CD4-positive, alpha-beta T cell treated with Interferon alpha-2 for 1 hour (primary cell): ENCODE data around the gene SVEP1.
A peak's percentile ranks its signal among the peaks of the same experiment; 100 is the strongest.
"Not testable (repeated sequence)": the region's sequence is repeated elsewhere in the genome, so short reads cannot be mapped to it uniquely, and the experiment has no call there.

ENCODE experiments used
- DNase-seq, 2 donors: peaks; one replicate each; pipeline ENCODE4 v3.0.0-alpha.2; 2020 to 2022

The SVEP1 gene

DNA sequence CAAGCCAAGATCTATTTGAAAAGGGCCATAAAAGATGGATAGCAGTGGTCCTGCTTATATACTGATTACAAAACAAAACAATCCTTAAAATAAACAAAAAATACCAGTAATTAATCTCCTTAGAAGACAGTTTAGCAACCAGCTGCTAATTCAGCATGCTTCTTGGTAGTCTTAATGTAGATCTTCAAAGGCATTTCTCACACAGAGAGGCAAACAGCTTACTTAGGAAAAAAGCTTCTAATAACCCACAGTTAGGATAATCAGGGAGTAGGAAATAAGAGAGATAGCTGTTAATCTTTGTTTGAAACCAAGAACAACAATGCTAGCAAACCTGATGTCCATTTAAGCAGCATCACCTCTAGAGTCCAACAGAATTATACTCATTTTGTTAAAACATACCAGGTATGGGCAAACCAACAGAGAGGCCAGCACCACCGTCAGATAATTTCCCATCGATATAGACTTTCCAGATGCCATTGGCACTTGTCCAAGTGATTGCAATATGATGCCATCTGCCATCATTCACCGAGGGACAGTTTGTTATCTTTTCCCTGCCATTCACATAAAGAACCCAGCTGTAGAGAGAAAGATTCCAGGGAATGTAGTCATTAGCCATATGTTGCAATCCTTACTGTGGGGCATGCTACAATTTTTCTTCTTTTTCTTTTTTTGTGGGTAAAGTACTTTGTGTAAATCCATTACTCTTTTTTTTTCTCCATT lies 136.2 kb downstream of the SVEP1 start:
- DNase-seq = no peak

DNA sequence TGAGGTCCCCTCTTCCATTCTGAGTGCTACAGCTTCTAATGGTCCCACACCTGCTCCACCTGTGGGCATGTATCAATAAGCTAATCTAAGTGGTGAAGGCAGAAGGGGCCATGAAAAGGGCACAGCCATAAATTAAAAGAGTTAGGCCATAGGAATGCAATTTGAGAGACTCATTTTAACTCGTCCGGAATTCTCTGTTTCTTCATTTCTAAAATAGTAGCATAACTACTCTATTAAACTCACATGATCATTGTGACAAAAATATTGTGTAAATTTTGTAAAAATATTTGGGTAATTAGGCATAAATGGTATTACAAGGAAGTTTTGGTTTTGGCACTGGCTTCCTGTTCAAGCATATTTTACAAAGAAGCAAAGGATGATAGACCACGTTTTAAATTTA lies 138.7 kb downstream of the SVEP1 start:
- no peak for DNase-seq

DNA sequence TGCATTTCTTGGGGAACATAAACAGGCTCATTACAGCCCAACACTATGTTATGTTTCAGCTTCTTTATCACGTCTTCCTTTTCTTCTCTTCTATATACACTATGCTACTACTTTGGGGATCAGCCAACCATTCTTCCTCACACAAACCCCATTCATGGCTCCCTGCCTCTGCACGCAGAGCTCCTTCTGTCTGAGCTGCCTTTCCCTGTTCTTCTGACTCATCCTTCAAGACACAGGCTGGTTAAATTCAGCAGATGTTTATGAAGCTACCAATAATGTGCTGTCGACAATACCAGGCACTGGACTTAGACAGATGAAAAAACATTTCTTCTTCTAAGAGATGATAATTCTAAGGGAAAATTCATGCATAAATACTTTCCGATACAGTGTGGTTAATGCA lies 139.4 kb downstream of the SVEP1 start:
- DNase-seq = no peak

DNA sequence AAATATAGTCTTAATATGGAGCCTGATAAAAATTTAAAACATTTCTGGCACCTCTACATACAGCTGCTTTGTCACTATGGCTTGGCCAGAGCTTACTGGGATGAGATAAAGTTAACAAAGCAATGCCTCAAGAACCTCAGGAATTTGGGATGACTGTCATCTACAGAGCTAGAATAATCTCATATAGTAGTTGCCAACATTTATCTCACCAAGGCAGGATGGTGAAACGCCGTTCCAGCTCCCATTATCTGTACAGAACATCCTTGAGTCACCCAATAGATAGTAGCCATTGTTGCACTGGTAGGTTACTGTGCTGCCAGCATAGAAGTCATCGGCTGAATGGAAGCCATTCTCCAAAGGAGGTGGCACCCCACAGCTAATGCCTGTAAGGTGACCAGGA lies 147.3 kb downstream of the SVEP1 start:
- DNase-seq = no peak

DNA sequence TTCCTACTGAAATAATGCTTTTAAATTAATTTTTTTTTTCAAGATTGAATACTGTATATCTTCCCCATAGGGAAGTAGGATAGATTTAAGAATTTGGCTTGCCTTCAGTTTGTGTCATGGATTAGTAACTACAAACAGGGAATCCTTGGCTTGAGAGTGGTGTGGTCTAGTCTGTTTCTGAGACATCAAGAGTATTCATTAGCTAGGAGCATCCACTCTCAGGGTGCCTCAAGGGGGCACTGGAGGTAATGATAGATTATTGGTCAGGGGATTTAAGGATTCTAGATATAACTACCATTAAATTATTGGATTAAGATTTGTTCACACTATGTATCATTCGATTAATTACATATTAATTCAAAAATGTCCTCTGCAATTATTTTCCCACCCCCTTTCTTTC lies 150.1 kb downstream of the SVEP1 start:
- no peak for DNase-seq

DNA sequence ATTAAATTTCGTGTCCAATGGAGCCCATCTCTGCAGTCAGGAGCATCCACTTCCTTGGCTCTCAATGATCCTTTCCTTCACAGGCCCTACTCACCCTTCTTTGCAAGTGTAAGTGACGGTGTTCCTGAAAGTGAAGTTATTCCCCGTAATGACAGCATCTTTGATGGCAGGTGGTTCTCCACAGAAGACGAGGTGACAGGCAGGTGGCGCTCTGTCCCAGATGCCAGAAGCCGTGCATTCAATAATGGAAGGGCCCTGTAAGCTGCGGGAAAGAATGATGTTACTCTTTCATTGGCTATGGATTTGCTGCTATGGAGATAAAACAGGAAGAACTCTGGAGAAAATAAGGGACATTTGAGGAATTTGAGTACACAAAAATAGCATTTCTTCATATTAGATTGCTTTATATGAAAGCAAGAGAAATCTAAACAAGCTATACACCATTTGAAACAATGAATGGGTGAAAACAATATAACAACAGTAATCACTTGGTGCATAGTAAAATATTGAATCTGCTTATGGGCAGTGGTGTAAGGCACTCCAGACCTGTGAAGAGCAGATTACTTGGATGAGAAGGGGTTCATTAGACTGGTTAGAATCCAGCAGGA lies 151.9 kb downstream of the SVEP1 start:
- DNase-seq = peak in 1 of 2 donors; percentile 5

DNA sequence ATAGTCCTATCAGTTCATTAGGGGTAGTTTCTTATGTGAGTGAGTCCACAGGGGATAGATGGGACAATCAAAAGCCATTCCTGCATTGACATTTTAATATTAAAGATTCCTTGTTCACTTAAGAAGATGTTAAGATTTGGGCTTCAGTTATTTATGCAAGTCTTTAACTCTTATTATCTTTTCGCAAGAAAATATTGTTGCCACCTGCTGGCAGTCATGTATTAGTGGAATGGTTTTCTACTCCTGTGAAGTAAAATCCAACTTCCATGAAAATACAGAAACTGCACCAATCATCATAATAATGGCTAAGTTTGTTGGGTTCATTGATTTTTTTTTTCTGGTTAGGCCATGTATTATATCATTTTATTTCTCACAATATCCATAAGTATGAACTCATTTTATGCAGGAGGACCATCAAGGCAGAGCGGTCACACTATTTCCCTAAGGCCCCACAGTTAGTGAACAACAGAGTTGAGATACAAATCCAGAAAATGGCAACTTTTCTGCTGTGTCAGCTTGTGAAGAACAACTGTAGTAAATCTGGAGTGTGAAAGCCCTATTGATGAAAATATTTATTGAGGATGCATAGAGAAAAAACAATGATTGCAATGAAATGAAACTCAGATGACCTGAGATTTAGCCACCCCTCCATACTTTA lies 153.4 kb downstream of the SVEP1 start:
- DNase-seq = no peak

DNA sequence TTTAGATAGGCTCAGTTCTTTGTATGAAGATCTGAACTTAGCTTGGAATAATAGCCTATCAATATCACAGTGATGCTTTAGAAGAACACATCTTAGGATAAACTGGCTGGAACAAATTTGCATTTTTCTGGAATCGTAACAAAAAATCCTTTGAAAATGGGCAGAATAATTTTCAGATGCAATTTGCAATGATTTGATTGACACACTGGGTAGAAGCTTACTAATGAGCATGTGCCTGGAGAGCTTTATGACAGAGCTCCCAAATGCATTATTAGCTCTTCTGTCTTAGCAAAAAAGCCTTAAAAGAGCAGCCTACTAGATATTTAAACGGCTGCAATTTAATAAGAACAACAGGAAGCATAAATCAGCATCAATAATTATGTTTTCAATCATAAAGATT lies 165.1 kb downstream of the SVEP1 start:
- DNase-seq = no peak

DNA sequence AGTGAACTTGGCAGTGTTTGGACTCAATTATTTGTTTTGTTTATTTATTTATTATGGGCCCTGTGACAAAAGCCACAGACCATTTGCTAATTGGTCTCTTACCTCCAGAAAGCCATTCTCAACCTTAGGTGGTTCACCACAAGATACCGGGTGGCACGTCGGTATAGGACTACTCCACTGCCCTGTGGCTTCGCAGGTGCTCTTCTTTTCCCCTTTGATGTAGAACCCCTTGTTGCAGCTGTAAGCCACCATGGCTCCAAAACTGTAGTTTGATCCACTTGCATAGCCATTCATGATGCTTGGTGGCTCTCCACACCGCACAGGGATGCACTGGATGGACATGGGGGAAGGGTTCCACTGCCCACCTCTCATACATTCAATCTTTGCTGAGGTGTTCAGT lies 168.6 kb downstream of the SVEP1 start:
- DNase-seq = no peak

DNA sequence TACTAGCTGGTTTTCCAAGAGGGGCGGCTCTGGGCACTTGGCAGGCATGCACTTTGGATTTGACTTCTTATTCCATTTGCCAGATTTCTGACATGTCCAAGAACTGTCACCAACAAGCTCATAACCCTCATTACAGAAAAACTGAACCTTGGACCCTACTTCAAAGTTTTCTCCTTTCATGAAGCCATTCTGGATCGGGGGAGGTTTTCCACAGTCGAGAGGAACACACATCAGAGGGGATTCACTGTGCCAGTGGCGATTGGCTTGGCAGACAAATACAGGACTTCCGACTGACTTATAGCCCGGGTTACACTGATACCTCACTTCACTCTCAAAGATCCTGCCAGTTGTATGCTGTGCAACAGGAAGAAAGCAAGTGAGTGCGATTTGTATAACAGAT lies 170.9 kb downstream of the SVEP1 start:
- no peak for DNase-seq

DNA sequence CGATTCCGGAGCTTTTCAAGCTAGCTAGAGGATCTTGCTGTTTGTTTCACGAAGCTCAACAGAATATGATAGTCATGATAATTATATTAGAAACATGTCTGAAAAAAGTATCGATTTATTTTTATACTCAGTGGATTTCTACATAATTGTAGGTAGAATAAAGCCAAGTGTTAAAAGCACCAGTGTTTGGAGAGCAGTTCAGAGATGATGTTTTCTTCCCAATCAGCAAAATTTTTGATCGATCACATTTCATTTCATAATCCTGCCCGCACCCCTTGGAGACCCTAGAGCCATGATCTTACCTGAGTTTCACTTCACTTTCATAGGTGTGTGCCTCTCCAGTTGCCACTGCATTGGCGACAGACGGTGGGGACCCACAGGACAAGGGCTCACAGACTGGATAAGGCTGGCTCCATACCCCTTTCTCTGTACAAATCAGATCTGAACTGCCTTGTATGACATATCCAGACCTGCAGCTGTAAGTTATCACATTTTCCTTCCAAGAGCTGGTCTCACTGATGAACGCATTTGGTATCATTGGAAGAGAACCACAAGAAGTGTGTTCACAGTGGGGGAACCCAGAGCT lies 173.6 kb downstream of the SVEP1 start:
- DNase-seq = no peak

DNA sequence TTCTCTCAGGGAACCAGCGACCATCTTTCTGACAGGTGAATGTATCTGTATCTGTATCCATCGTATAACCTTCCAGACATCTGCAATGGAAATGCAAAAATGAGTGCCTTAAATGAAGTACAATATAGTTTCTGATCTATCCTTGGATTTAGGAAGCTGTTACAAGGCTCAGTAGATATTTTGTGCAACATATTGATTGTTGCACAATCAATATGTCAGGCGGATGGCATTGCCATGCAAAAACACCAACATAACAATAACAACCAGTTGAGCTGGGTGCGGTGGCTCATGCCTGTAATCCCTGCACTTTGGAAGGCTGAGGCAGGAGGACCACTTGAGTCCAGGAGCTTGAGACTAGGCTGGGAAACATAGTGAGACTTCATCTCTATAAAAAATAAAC lies 175.1 kb downstream of the SVEP1 start:
- no peak for DNase-seq

DNA sequence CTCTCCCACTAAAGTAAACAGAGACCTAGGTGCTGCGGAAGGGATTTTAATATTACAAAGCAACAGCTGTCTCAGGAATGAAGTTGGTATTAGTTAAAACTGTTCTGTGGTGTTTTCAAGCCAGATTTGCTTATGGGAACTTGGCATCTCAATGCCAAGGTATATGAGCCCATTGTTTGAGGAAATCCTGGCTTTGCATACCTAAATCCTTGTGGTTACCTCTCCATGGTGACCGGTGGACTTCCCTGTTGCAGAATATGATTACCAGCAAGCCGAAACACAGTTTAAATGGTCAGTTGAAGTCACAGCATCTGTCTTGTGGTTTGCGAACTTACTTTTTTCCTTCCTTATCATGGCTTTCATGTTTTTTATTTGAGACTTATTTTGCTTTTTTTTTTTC lies 179.6 kb downstream of the SVEP1 start:
- DNase-seq = no peak

DNA sequence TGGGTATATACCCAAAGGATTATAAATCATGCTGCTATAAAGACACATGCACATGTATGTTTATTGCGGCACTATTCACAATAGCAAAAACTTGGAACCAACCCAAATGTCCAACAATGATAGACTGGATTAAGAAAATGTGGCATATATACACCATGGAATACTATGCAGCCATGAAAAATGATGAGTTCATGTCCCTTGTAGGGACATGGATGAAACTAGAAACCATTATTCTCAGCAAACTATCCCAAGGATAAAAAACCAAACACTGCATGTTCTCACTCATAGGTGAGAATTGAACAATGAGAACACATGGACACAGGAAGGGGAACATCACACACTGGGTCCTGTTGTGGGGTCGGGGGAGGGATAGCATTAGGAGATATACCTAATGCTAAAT lies 180.5 kb downstream of the SVEP1 start:
- DNase-seq = not testable (repeated sequence)

DNA sequence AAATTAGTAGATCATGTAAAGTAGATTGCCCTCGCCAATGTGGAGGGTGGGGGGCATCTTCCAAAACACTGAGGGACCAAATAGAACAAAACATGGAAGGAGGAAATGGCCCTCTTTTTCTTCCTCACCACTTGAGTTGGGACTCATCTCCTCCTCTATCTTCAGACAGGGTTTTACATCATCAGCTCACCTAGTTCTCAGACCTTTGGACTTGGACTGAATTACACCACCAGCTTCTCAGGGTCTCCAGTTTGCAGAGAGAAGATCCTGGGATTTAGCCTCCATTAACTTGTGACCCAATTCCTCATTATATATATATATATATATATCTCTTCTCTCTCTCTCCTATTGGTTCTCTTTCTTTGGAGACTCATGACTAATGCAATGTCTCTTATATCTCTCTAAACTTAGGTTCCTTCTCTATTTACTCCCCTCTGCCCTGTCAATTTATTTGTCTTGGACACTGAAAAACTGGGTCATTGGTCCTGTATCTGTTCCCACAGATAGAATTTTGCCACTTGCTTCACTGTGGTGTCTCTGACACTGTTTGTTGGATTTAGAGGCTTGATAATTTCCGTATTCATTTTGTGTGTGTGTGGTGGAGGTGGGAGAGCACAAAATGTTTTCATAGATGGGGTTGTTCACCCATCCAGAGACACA lies 187.6 kb downstream of the SVEP1 start:
- DNase-seq = no peak

DNA sequence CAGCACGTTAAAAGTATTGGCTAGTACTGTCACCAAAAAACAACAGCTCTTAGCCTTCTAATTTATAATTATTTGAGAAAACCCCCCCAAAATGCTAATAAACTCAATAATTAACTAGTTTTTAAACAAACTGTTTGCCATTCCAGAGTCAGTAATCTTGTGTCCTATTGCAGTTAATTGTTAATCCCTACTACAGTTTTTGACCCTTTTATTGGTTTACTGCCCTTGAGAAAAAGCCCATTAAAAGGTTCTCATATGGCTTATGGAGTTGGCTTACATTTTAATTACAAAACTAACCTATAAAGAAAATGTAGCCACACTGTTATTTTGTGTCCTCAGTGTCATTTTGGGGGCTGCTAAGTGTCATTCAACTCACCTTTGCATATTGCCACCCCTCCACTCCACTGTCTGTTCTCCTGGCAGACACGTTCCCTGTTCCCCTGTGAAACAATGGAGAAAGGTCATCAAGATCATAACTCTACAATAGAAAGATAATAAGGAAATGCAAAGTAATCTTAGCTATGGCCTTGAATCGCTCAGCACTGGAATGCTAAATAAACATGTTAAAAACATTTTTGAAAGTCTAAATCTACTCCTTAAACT lies 190.3 kb downstream of the SVEP1 start:
- DNase-seq = no peak

DNA sequence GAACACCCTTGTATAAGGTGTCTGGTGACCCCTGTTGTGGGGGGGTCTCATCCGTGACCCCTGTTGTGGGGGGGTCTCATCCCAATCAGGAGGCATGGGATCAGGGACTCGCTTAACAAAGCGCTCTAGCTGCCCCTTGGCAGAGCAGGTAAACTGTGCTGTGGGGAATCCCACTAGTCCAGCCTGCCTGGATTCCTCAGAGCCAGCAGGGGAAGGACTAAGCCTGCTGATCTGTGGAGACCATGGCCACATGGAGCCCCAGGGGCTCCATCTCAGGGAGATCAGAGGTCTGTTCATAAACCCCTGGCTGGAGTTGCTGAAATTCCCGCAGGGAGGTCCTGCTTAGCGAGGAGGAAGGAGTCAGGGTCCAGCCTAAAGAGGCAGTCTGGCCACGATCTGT lies 196.1 kb downstream of the SVEP1 start:
- DNase-seq = no peak

DNA sequence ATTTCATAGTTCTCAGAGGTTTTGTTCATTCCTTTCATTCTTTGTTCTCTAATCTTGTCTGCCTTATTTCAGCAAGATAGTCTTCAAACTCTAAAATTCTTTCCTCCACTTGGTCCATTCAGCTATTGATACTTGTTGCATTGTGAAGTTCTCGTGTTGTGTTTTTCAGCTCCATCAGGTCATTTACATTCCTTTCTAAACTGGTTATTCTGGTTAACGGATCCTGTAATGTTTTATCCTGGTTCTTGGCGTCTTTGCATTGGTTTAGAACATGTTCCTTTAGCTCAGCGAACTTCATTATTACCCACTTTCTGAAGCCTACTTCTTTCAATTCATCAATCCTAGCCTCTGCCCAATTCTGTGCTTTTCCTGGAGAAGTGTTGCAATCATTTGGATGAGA lies 196.8 kb downstream of the SVEP1 start:
- DNase-seq = no peak

DNA sequence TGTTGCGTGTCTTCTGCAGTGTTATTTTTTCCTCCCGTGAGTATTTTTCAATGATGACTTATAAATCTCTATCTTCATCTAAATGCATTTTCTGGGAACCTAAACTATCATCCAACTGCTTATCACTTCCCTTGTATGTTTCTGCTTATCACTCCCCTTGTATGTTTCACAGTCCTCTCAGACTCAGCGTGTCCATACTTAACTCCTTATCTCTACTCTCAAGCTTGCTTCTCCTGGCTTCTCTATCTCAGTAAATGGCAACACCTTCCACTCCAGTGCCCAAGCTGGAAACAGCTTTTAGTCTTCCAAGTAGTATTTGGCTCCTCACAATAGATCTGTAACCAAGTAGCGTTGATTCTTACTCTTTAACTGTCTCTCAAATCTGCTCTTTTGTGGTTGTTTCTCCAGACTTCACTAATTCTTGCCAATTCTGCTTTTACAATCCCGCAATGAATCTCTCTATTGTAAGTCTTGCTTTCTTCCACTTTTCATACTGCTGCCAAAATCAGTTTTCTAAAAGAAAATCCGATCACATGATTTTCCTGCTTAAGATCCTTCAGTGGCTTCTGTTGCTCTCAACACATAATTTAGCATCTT lies 208.0 kb downstream of the SVEP1 start:
- DNase-seq = no peak

DNA sequence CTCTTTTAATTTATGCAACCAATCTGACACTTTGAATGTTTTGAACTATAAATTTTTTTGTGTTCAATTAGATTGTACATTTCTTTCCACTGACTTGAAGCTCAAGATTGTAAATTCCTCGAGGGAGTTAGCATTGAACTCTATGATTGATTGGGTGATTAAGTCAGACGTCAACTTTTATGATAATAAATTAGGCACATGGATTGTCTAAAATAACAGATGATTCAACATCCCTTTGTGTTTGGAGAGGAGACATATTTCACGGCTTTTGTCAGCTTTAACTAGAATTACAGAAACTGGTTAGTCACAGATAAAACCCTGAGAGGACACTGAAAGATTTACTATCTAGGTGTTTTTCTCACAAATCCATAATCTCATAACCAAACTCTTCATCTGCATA lies 209.2 kb downstream of the SVEP1 start:
- DNase-seq = no peak

DNA sequence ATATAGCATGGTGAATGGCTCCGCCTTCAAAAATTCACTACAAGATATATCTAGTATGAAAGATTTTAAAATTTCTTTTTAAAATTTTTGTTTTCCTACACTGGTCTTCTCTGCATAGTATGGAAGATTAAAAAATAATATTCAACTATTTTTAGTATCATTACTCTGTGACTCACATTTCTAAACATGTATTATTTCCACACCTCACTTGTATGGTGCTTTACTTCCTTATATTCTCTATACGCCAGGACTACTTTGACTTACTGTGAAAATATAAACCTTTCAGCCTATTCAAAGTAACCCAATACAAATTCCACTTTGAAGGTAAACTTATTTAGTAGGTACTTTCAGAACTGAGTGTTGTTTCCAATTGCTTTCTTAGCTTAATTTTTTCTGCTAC lies 215.1 kb downstream of the SVEP1 start:
- DNase-seq = no peak

DNA sequence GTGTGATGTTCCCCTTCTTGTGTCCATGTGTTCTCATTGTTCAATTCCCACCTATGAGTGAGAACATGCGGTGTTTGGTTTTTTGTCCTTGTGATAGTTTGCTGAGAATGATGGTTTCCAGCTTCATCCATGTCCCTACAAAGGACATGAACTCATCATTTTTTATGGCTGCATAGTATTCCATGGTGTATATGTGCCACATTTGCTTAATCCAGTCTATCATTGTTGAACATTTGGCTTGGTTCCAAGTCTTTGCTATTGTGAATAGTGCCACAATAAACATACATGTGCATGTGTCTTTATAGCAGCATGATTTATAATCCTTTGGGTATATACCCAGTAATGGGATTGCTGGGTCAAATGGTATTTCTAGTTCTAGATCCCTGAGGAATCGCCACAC lies 220.5 kb downstream of the SVEP1 start:
- DNase-seq = not testable (repeated sequence)

DNA sequence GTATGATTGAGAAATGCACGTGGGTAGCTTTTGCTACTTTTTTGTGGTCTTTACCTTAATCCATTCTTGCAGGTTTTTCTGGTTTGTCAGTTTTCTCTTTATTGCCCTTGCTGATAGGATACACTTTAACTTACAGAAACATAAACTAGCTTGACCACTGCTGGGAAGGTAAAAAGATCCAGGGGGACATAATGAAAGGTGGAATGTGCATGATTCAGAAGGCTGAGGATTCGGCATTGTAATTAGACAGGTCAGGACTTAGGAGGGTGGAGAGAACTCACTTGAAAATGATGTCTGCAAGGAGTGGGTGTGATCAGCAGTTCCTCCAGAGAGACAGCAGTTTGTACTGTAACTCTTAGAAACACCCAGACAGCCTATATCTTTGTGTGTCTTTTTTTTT lies 222.0 kb downstream of the SVEP1 start:
- no peak for DNase-seq
